GM15510 (cell line): Measurements from ENCODE around the gene CORO6.
A peak's percentile ranks its signal among the peaks of the same experiment; 100 is the strongest.

Experiments used
- POLR2A ChIP-seq: IDR thresholded peaks from 3 replicates; pipeline ENCODE4 v1.6.1; 2011; ENCODE audit warnings: borderline replicate concordance; ENCODE audit not compliant: insufficient read length; ENCODE audit errors: extremely low read depth

The CORO6 gene

DNA sequence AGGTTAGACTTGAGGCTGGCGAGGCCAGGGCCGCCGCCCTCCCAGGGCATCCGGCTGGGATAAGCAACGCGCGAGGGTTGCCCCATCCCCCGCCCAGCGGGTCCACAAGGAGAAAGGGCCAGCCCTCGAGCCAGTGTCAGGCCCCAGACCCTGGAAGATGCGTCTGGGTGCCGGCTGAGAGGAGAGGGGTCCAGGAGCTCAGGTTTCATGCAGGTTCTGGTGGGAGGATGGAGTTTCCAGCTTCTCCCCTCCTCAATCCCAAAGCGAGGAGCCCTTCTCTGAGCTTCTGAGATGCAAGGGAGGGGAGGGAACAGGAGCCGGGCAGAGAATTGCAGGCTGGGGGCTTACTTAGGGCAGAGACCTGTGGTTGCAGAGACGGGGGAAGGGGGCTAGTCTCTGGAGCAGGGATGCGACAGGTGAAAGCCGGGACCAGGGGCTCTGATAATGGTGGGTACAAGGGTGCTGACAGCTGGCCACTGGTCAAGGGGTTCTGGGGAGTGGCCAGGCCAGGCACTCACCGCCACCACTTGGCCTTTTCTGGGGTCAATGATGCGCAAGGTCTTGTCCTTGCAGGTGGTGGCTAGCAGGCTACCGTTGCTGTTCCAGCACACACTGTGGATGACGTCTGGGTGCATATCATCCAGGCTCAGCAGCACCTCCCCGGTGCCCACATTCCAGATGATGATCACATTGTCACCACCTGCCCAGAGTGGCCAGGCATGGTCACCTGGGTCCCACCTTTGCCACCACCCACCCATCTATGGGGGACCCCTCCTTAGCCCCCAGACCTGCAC is 4.2 kb downstream of the CORO6 start:
- no peak for TF ChIP-seq POLR2A

- TF ChIP-seq POLR2A = no peak
Observed at GRCh38 chr17:29617481-29618271, 5.0 kb downstream of the CORO6 start.

DNA sequence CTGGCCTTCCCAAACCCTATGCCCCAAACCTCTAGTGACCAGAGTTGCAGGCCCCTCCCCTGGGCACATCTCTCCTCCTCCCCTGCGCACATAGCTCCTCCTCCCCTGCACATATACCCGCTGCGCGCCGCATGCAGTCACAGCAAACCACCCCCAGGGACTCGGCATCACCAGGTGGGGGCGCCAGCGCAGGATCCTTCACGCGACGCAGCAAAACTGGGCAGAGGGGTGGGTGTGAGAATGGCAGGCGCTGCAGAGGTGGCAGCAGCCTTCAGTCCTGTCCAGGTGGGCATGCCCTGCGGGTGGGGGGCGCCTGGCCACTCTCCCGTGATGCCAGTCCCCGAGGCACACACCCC is 5.6 kb downstream of the CORO6 start:
- TF ChIP-seq POLR2A = peak; percentile 42

- no peak for TF ChIP-seq POLR2A
Observed at GRCh38 chr17:29616300-29617048, 6.2 kb downstream of the CORO6 start.

DNA sequence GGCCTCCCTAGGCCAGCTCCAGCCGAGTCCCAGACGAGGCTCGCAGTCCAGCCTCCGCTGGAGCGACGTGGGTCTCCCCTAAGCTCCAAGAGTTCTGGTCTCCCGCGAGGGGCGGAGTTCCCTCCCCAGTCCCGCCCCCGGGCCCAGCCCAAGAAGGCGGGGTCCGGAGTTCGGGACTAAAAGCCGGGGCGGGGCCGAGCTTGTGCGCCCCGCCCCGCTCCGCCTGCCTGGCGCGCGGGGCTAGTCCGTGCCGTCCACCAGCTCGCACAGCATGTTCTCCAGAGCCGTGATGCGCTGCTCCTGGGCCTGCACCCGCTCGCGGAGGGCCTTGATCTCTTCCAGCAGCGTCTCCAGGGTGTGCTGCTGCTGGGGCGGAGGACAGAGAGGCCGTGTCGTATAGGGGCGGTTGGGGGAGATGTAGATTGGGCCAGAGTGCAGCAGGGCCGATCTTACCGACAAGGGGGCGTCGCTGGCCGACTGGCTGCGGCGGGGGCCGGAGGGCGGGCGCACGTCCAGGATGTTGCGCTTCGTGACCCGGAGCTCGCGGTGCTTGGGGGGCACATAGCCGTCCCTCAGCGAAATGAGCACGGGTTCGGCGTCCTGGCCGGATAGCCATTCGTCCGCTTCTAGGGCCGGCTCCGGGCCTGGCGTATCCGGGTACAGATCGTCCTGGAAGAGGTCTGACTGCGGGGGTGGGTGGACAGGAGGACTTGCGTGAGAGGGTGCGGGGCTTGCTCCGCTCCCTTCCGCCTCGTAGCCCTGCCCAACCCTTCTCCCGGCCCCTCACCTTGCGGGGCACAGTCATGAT is 7.0 kb downstream of the CORO6 start:
- no peak for TF ChIP-seq POLR2A

- TF ChIP-seq POLR2A = no peak
Observed at GRCh38 chr17:29615048-29615385, 7.7 kb downstream of the CORO6 start.

GRCh38 chr17:29614349-29615047 is 8.2 kb downstream of the CORO6 start:
- TF ChIP-seq POLR2A = no peak

DNA sequence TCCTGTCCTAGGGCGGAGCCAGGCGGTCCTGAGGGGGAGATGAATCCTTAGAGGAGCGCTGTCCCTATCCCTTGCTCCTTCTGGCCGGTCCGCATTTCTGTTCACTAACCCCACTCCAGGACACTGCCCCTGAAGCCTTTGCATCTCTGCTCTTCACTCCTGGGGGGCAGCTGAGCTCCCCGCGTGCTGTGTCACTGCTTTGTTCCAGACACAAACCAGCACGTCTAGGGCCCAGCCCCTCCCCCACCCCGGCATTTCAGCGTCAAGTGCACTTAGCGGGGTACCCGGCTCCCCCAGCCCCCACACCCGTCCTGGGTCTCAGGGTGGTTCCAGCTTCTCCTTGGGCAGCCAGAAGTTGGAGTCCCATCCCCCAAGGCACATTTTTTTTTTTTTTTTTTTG is 8.9 kb downstream of the CORO6 start:
- TF ChIP-seq POLR2A = no peak

GRCh38 chr17:29613352-29613837 is 9.3 kb downstream of the CORO6 start:
- TF ChIP-seq POLR2A = no peak

GRCh38 chr17:29612404-29613280 is 10.1 kb downstream of the CORO6 start:
- TF ChIP-seq POLR2A = no peak

DNA sequence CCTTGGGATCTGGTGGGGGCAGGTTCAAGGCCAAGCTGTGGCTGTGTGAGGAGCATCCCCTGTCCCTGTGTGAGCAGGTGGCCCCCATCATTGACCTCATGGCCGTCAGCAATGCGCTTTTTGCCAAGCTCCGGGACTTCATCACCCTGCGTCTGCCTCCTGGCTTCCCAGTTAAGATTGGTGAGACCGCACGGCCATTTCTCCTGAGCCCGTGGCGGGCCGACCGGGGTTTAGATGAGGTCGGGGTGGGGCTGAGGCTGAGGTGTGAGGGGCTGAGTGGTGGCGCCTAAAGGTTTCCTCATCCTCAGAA is 10.7 kb downstream of the CORO6 start:
- TF ChIP-seq POLR2A = no peak

- TF ChIP-seq POLR2A = no peak
Observed at GRCh38 chr17:29611351-29612093, 11.2 kb downstream of the CORO6 start.
